ENCODE measurements around the gene FERMT3.
"Not testable (repeated sequence)": the region's sequence is repeated elsewhere in the genome, so short reads cannot be mapped to it uniquely, and the experiment has no call there.

FERMT3 gene

GRCh38 chr11:64206457-64207255 is at the start of gene FERMT3:
TSS of gene FERMT3 (plus strand) at chr11:64206721. CDS start at chr11:64207365, 644 bp downstream.
- DNase-seq = peak; percentile 76

GRCh38 chr11:64157631-64158394 is 48.7 kb upstream of the FERMT3 start:
- no peak for DNase-seq

- DNase-seq = no peak
Measured at GRCh38 chr11:64161037-64161436, 45.5 kb upstream of the FERMT3 start.

GRCh38 chr11:64162769-64163168 is 43.8 kb upstream of the FERMT3 start:
- DNase-seq = not testable (repeated sequence)

- DNase-seq = no peak
Measured at GRCh38 chr11:64163951-64164350, 42.6 kb upstream of the FERMT3 start.

GRCh38 chr11:64164392-64165312 is 41.9 kb upstream of the FERMT3 start:
- no peak for DNase-seq

- peak; percentile 43 for DNase-seq
Measured at GRCh38 chr11:64165481-64165841, 41.1 kb upstream of the FERMT3 start.

- DNase-seq = peak; percentile 88
Measured at GRCh38 chr11:64165842-64166635, 40.5 kb upstream of the FERMT3 start, which contains the start of gene MACROD1. TSS of gene MACROD1 (minus strand) at chr11:64166113. CDS start at chr11:64165994, 119 bp downstream.

GRCh38 chr11:64170419-64170818 is 36.1 kb upstream of the FERMT3 start:
- no peak for DNase-seq

- DNase-seq = no peak
Measured at GRCh38 chr11:64173616-64174355, 32.7 kb upstream of the FERMT3 start.

GRCh38 chr11:64176751-64177150 is 29.8 kb upstream of the FERMT3 start:
- DNase-seq = no peak

GRCh38 chr11:64178203-64178602 is 28.3 kb upstream of the FERMT3 start:
- no peak for DNase-seq

- no peak for DNase-seq
Measured at GRCh38 chr11:64178951-64179639, 27.4 kb upstream of the FERMT3 start.

- no peak for DNase-seq
Measured at GRCh38 chr11:64180891-64181290, 25.6 kb upstream of the FERMT3 start.

- DNase-seq = peak; percentile 47
Measured at GRCh38 chr11:64181506-64182411, 24.8 kb upstream of the FERMT3 start.

- no peak for DNase-seq
Measured at GRCh38 chr11:64183890-64184289, 22.6 kb upstream of the FERMT3 start.

GRCh38 chr11:64185175-64185692 is 21.3 kb upstream of the FERMT3 start:
- DNase-seq = no peak

- peak; percentile 95 for DNase-seq
Measured at GRCh38 chr11:64185693-64186491, 20.6 kb upstream of the FERMT3 start, which contains the start of gene STIP1. TSS of gene STIP1 (plus strand) at chr11:64186171. CDS start at chr11:64186262, 91 bp downstream.

Data from activated CD8-positive, alpha-beta memory T cell treated with anti-CD3 and anti-CD28 coated beads, Interleukin-2, amount 50 U/mL, for 4 hours (primary cell).